HG03520 (cell line): Measurements from ENCODE around the gene MYL3.

Experiments used
- ATAC-seq: cut with Tn5 transposase; IDR thresholded peaks from one replicate; pipeline ENCODE4 v1.9.1; 2021; ENCODE audit warnings: mild to moderate bottlenecking, moderate library complexity; ENCODE audit not compliant: unreplicated experiment

MYL3 gene

DNA sequence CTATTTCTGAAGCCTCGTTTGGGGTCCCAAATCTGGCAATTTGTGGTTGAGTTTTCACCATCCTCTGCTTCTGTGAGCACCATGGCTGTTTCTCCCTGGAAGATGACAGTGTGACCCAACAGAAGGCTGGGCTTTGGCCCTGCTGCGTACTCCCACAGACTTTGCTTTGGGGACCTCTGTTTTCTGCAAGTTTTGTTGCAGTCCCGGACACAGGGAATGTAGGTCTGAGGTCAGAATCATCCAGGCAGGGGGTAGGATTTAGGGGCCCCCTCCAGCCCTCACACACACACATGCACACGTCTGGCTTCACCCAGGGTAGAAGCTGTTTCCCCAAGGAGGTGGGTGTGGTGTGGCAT lies 20.6 kb upstream of the MYL3 start:
- ATAC-seq = no peak

DNA sequence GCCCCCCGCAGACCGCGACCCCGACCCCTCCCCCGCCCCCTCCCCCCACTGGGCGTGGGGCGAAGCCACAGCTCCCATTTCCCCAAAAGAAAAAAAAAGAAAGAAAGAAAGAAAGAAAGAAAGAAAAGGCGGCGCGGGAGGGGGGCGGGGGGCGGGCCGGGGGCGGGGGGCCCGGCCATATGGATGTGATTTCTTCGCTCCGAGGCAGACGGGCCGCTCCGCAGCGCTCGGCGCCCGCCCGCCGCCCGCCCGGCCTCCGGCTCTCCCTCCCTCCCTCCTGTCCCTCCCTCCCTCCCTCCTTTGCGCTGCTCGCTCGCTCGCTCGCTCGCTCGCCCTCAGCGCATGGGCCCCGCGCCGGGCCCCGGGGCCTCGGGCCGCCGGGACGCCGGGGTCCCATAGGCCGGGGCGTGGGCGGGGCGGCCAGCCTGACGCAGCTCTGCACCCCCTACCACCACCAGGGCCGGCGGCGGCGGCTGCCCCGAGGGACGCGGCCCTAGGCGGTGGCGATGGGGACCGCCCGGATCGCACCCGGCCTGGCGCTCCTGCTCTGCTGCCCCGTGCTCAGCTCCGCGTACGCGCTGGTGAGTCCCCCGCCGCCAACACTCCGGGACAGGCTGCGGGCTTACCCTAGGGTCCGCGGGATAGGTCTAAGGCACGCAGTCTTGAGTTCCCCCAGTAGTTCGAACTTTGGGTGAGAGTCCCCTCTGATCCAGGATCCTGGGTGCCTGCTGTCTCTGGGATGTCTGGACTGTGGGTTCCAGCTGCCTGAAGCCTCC lies 20.0 kb upstream of the MYL3 start:
- ATAC-seq = no peak

DNA sequence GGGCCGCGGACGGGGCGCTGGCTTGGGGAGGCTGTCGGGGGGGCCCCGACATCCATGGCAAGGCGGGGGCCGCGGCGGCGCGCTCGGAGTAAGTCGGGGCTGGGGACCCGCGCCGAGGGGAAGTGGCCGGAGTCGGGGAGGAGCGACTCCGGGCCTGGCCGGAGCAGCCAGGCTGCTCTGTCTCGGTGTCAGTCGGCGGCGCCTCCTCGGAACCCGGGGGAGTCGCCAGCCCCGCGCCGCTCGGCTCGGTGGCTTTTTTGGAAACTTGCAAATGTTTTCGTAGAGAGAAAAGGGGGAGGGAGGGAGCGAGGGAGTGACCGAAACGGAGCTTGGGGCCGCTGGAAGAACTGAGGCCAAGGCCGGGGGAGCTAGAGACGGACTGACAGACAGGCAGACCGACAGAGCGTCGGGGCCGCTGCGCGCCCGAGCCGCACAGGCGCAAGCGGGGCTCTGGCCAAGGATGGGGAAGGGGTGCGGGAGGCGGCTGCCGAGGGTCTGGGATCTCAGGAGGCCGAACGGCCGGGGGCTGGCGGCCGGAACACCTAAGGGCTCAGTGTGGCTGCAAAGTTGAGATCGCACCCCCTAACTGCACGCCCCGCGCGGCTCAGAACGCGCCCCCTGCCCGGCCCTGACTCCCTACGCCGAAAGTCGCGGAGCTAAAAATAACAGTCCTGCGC lies 19.3 kb upstream of the MYL3 start:
- ATAC-seq = no peak

DNA sequence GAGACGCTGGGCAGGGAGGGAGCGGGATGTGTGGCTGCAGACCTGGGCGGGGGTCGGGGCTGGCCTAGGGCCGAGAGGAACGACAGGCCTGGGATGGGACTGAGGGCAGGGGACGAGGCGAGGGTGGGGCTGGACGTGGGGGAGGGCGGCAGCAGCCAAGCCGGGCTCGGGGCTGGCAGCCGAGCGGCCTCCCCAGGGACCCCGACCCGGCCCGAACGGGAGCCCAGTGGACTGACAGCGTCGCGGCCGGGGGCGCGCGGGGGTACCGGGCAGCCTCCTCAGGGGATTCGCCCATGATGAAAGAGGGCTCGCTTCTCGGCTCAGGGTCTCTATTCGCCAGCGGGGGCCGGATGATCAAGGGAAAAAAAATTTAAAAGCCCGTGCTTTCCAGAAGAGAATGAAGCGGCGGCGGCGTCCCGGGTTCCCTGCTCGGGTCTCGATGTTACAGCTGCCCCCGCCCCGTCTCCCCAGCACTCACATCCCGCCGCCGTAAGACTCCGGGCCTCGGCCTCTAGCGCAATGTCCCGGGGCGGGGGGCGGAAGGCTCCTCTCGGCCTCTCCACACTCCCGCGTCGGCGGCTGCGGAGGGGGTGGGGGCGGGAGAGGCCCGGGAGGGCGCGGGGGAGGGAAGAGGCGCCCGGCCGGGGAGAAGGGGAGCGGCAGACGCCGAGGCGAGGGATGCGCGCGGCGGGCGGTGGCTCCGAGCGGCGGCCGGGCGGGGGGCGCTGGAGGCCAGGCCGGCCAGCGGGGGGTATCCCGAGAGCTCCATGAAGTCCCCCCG lies 18.5 kb upstream of the MYL3 start:
- no peak for ATAC-seq

DNA sequence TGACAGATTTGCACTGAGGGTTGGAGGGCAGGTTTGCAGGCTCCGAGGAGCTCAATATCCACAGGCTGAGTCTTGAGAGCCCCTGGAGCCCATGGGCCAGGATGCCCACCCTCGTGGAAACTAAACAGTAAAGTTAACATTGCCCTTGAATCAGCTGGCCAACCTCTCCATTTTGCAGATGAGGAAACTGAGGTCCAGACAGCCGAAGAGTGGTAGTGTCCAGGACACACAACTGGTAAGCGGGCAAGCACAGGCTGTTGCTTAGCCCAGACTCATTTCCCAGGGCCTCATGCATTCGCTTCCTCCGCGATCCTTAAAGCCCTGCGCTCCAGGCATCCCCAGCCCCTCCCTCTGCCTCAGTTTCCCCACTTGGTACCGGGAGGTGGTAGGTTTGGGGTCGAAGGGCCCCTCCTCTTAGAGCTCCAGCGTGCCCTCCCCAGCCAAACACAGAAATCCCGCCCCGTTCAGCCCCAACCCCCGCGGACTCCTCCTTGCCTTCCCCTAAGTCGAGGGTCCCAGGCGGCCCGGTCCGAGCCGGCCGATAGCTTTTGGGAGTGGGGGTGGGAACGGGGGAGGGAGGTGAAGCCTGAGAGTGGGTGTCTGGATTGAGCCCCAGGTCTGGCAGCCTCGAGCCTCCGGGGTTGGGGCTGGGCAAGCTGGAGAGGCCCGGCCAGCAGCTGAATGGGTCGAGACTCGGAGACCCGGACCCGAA lies 17.8 kb upstream of the MYL3 start:
- ATAC-seq = no peak

DNA sequence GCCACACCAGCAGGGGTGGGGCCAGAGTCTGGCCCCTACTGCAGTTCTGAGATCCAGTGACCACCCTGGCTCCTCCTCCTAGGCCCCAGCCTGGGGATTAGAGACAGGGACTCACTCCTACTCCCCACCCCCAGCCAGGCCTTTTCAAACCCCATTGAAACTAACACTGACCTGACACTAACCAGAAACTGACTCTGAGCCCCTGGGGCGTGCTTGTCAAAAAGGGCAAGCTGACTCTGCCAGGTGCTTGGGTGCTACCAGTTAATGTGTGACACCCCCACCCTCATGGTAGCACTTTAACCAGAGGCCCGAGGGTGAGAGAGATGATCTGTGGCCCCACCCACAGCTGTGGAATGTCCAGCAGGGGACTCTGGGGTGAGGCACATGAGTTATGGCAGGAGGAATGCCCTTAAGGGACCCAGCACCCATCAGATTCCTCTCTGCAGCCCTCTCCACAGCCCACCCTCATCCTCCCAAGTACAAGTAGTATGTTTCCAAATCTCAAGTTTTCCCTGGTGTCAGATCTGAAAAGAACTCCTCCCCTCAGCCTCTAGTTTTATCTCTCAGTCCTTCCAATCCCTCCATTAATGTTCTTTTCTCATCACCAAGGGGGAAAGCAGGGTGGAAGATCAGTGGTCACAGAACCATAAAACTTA lies 15.7 kb upstream of the MYL3 start:
- no peak for ATAC-seq

DNA sequence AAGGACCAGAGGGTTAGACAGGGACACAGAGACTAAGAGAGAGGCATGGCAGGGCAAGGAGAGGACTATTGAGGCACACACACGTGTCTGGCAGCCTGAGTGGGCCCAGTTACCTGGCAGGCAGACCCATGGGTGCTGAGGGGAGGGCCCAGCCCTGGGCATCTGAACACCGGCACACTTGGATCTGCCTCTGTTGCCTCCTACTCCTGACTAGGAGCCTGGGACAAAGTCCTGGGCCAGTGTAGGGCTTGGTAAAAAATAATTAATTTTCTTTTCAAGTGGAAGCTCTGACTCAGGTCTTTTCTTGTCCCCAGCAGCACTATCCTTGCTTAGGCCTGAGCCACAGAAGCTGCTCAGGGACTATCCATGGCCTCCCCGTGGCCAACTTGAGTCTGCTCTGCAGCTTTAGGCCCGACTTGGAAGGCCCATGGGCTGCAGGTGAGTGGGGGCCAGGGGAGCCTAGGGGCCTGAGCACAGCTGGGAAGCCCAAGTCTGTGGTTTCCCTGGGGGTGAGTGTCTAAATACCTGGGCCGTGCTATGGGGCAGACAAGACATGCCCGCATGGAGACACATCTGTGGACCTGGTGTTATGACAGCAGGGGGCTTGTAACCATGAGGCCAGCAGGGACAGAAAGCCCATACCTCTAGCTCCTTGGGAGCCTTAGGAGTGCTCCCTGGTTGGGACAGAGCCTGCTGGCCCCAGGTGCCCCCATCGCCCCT lies 14.3 kb upstream of the MYL3 start, which contains the start of gene PTH1R:
Gene PTH1R (plus strand): TSS at position 316 of the 720 bp plus-strand sequence. CDS start 5,839 bp downstream, outside the sequence.
- ATAC-seq = no peak

DNA sequence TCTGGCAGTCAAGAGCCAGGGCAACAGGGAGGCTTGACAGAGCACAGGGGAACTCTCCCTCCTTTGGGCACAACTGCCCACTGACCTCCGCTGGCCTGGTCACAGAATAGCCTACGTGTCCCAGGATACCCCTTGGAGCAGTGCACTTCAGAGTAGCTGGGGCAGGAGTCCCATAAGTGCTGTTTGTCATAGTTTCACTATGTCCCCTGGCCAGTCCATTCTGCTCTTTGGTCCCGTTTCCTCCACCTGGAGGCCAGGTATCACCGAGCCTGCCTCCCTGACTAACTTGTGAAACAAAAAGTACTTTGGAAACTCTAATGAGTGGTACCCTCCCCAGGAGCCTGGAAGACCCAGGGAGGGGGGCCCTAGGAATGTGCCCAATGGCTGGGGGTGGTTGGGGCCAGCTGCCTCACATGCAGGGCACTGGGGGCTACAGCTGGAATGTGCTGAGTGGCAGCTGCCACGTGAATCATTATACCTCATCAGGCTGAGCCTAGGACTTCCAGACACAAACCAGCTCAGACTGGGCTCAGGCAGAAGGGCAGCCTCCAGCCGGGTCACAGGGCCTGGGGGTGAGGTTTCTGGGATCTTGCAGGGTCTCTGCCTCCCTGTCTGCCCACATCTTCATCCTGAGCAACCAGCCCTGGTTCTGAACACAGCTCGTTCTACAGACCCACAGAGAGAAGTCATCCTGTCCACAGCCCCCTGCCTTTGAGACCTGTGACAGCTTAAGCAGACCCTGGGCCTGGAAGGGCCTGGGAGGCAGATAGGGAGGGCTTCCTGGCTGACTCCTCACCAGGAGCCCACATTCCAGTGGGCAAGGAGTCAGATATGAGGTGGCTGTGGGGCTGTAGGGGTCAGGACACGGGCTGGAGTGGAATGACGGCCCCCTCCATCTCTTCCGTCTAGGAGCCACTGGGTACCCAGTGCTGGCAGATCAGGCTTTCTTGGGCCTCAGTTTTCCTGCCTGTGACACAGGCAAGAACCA lies 13.4 kb upstream of the MYL3 start:
- no peak for ATAC-seq

DNA sequence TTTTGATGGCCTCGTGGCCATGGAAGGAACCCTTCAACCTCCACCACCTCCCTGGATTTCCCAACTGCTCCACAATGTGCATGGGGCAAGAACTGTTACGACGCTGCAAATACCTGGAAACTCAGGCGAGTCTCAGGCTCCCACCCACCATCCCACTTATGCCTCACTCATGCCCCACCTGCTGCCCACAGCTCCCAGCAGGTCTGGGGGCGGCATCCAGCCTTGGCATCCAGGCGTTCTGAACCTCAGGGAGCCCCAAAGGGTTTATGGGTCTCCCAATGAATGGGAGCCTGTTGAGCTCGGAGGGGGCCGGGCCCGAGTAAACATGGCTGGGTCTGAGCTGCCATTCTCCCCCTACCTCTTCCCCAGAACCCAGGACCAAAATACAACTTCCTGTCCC lies 12.3 kb upstream of the MYL3 start:
- ATAC-seq = no peak

DNA sequence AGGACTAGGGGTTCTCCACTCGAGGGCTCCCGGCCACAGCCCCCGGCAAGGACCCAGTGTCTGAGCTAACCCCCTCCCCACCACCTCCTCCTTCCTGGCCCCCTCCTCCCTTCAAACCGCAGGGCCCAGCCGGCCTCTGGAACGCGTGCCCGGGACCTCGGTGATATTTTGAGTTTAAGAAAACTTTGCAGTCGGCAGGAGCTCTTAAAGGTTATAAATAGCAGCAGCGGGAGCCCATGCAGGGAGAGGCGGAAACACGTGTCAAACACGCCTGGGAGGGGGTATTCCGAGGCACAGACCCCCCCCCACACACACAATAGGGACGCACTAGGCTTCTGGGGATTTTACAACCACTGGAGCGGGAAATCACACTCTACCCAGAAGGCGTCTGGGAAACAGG lies 11.2 kb upstream of the MYL3 start:
- no peak for ATAC-seq

DNA sequence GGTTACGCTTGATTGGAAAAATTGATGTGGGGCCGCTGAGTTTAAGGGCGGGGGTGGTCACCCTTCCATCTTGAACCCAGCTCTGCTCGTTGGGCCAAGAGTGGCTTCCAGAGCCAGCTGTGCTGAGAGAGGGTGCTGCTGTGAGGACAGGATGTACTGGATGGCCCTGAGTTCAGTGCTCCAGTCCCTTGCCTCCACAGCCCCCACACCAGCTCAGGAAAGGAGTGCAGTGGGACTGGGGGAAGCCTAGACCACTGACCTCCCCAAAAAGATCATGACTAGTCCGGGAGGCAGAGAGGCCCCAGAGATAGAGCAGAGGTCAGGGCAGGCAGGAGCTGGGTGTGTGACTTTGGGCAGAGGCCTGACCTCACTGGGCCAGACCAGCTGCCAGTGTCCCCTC lies 10.3 kb upstream of the MYL3 start:
- ATAC-seq = no peak

DNA sequence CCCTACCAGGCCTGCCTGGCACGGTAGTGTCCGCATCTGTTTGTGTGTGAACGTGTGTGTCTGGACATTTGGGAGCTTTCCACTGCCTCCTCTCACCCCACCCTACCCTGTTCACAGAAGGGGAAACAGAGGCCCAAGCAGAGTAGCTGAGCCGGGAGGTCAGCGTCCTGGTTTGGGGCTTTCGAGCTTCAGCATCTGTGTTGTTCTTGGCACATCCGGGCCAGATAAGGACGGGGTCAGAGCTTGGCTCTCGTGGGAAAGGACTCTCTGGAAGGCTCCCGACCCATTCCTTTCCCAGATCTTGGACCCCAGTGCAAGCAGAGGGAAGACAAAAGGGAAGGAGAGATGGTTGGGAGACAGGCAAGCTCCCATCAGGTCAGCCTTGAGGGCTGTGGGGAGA lies 8.0 kb upstream of the MYL3 start:
- no peak for ATAC-seq

DNA sequence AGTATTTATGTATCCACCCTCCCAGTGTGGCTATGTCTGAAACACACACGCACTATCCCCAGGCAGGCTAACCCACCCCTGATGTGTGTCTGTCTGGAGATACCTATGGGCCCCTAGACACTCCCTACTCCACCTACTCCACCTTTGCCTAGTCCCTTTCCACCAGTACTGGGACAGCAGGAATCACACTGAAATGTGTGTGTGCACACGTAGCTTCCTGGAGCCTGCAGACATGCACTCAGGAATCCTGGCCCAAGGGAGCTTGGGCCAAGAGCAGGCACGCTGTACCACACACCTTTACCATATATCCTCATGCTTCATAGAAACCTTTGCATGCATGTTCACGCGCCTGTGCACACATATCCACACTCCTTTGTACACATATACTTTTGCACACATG lies 7.4 kb upstream of the MYL3 start:
- ATAC-seq = no peak

DNA sequence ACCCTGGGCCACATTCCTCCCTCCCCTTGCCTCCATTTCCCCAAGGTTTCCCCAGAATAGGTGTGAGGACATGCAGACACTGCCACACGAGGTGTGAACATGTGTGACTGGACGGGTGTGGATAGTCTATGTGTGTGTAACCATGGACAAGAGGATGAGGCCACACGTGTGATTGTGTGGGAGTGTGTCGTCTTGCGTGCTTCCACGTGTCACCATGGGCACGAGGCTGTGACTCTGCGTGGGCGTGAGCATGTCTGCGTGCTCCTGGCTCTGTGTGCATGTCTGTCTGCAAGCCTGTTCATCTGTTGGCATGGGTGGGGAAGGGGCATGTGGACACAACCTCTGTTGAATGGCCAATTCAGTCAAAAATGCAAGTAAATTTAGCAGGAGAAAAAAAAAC lies 6.2 kb upstream of the MYL3 start:
- ATAC-seq = no peak

DNA sequence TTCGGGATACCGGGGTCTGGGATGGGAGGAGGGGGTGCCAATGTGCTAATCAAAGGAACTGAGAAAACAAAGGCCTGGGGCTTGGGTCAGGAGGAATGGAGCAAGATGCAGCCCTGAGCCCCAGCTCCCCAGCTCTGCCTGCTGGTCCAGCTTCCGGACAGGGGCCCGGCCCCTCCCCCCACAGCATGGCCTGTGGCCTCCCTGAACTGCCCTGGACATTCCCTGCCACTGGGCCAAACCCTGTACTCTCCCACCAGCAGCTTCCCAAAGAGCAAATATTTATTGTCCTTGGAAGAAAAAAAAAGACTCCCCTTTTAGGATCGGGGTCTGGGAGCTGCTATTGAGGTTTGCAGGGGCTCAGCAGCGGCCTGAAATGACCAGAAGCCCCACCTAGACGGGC lies 5.7 kb upstream of the MYL3 start:
- no peak for ATAC-seq

DNA sequence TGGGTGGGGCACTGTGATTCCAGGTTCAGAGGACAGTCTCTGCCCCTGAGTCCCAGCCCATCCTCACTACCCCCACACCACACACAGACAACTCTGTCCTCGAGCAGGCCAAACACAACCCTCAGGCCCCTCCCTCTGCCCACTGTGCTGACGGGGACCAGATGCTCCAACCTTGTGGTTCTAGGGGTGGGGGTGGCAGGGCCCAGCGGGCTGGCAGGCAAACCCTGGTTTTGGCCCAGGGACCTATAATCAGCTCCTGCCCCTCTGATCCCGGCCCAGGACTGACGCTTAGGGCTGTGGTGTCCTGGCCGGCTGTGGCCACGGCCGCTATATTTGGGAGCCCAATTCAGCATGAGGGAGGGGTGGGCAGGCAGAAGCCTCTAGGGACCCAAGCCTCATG lies 5.0 kb upstream of the MYL3 start:
- ATAC-seq = no peak

DNA sequence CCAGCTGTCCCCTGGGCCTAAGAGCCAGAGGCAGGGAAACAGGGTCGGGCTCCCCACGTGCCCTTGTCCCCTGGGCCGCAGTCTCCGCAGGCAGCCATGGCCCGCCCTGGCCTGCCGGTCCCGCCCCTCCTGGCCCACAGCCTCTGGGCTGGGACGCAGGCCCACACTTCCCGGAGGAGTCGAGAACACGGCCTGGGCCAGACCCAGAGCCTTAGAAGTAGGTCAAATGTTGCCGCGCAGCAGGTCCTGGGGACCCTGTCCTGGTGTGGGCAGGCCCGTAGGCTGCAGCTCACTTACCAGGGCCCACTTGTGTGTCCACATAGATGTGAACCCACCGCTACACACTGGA lies 4.3 kb upstream of the MYL3 start:
- no peak for ATAC-seq

DNA sequence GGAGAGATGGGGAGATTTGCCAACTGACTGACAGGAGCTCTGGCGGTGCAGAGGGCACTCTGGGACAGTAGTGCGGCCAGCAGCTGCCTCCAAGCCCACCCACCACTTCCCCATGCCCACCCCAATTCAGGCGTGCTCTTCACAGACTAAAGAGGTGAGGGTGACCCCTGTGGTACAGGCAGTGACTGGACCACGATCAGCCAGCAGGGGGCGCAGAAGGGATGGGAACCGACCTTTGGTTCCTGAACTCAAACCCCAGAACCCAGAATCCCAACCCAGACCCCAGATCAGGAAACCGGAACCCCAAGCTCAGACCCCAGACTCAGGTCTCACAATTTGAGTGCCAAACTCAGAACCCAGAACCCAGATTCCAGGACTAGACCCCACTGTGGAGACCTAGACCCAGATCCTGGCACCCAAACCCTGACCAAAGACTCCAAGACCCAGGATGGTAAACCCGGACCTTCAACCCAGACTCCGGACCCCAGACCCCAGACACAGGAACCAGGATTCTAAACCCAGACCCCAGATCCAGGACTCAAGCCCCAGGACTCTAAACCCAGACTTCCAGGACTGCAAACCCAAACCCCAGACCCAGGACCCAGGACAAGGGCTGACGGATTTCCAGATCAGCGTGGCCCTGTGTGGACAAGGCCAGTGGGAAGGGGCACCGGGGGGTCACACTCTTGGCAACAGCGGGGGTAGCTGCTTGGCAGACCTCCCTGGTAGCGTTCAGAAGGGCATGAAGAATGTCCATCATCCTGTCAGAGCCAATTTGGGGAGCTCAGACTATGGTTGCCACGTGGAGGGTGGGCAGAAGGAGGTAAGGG lies 3.7 kb upstream of the MYL3 start:
- no peak for ATAC-seq
